Stimulated activated CD8-positive, alpha-beta memory T cell treated with anti-CD3 and anti-CD28 coated beads, Interleukin-15, amount 100 ng/mL, for 24 hours (primary cell): Measurements from ENCODE around the gene LRRC75B.

ENCODE experiments used
- DNase-seq: peaks from one replicate; pipeline ENCODE4 v3.0.0-alpha.2; 2020; ENCODE audit warnings: low read depth

LRRC75B gene

GRCh38 chr22:24585461-24585860 lies 7.4 kb downstream of the LRRC75B start:
- no peak for DNase-seq

- no peak for DNase-seq
Measured at GRCh38 chr22:24584871-24585411, 7.9 kb downstream of the LRRC75B start.

- no peak for DNase-seq
Measured at GRCh38 chr22:24584166-24584790, 8.6 kb downstream of the LRRC75B start.

GRCh38 chr22:24583221-24584165 lies 9.4 kb downstream of the LRRC75B start:
- no peak for DNase-seq

- DNase-seq = no peak
Measured at GRCh38 chr22:24582056-24582814, 10.6 kb downstream of the LRRC75B start.

- DNase-seq = no peak
Measured at GRCh38 chr22:24580276-24580675, 12.6 kb downstream of the LRRC75B start.

- no peak for DNase-seq
Measured at GRCh38 chr22:24579258-24579601, 13.6 kb downstream of the LRRC75B start.

- no peak for DNase-seq
Measured at GRCh38 chr22:24578355-24579257, 14.3 kb downstream of the LRRC75B start.

- no peak for DNase-seq
Measured at GRCh38 chr22:24576778-24577177, 16.1 kb downstream of the LRRC75B start.

- no peak for DNase-seq
Measured at GRCh38 chr22:24571266-24571665, 21.6 kb downstream of the LRRC75B start.

GRCh38 chr22:24567668-24568067 lies 25.2 kb downstream of the LRRC75B start:
- no peak for DNase-seq

GRCh38 chr22:24566899-24567511 lies 25.9 kb downstream of the LRRC75B start:
- DNase-seq = no peak

- no peak for DNase-seq
Measured at GRCh38 chr22:24565077-24565476, 27.8 kb downstream of the LRRC75B start.

GRCh38 chr22:24564376-24565058 lies 28.4 kb downstream of the LRRC75B start:
- no peak for DNase-seq

- DNase-seq = no peak
Measured at GRCh38 chr22:24563246-24563645, 29.6 kb downstream of the LRRC75B start.

GRCh38 chr22:24559471-24559870 lies 33.4 kb downstream of the LRRC75B start:
- no peak for DNase-seq

GRCh38 chr22:24555165-24556039 lies 37.5 kb downstream of the LRRC75B start, which contains the start of gene SNRPD3:
Gene SNRPD3 (plus strand): TSS chr22:24555999. CDS start chr22:24557675, 1,676 bp downstream.
- DNase-seq = peak; percentile 99

- no peak for DNase-seq
Measured at GRCh38 chr22:24554313-24555164, 38.3 kb downstream of the LRRC75B start, which contains the start of gene GUCD1. Gene GUCD1 (minus strand): TSS chr22:24555138. CDS start chr22:24554991, 147 bp downstream.
